GM12878 (cell line): ENCODE data around the gene CYSTM1. TPM values are rescaled to one million over a fixed set of nuclear protein-coding genes. Genes with fewer than 3 reads are reported as not detected.

ENCODE experiments used
- ATAC-seq: fragments of 200-7000 bp; cut with Tn5 transposase; 3 replicates; pipeline ENCODE4 v1.9.1; 2020; ENCODE audit warnings: mild to moderate bottlenecking, moderate library complexity
- BruUV-seq: library from RNA; stranded (reverse); fragments of 400-500 nt; replicated peaks from 2 replicates; lab custom pipeline; 2021; lab: Mats Ljungman, UMichigan
- CTCF ChIA-PET: fragments of 300-600 bp; sonication (Branson Sonifier 250); formaldehyde crosslinking; extraction: SDS; loops from one replicate; lab custom pipeline; 2021; ENCODE audit warnings: inconsistent platforms; lab: Yijun Ruan, JAX
- POLR2A ChIA-PET: fragments of 350-600 bp; formaldehyde crosslinking; extraction: SDS; loops from one replicate; lab custom pipeline; 2021; ENCODE audit warnings: inconsistent platforms; lab: Charles Lee
- RAD21 ChIA-PET: fragments of 300-600 bp; sonication (Branson Sonifier 250); formaldehyde crosslinking; loops from one replicate; lab custom pipeline; 2023; ENCODE audit warnings: antibody characterized with exemption; ENCODE audit not compliant: unreplicated experiment; lab: Charles Lee
- SMC1A ChIA-PET: fragments of 300-600 bp; sonication (Branson Sonifier 250); formaldehyde crosslinking; loops from one replicate; lab custom pipeline; 2023; ENCODE audit not compliant: unreplicated experiment, uncharacterized antibody; lab: Charles Lee
- DNase-seq: peaks from one replicate; pipeline ENCODE4 v3.0.0-alpha.2; 2011; ENCODE audit warnings: low read depth, low spot score
- FAIRE-seq: peaks from 3 replicates; lab custom pipeline; 2011; peaks lifted over from hg19 to GRCh38; lab: Jason Lieb, UNC
- H2AFZ ChIP-seq: 2 replicates; pipeline ENCODE4 v1.6.0; 2011; ENCODE audit warnings: low read depth, low read length, control low read depth; ENCODE audit not compliant: control insufficient read depth
- H3K27ac ChIP-seq: 2 replicates; pipeline ENCODE4 v1.5.1; 2011; ENCODE audit warnings: control low read depth; ENCODE audit not compliant: control insufficient read depth, insufficient read depth
- H3K27me3 ChIP-seq, 2 experiments: replicated peaks in 1 of 2; 2 replicates each; pipeline versions ENCODE4 v1.6.0 to v1.6.1; 2011; ENCODE audit warnings: low read length in 1 of 2; ENCODE audit not compliant: control insufficient read depth in 2 of 2, insufficient read depth in 2 of 2
- H3K36me3 ChIP-seq, 2 experiments: 2 replicates each; pipeline ENCODE4 v1.5.1; 2011; ENCODE audit warnings: low read length in 1 of 2; ENCODE audit not compliant: control insufficient read depth in 2 of 2, insufficient read depth in 2 of 2
- H3K4me1 ChIP-seq: 2 replicates; pipeline ENCODE4 v1.6.1; 2011; ENCODE audit warnings: mild to moderate bottlenecking, low read length, moderate library complexity, mixed read lengths; ENCODE audit not compliant: control insufficient read depth, insufficient read depth
- H3K4me2 ChIP-seq: 2 replicates; pipeline ENCODE4 v1.6.0; 2011; ENCODE audit warnings: control low read depth; ENCODE audit not compliant: control insufficient read depth, insufficient read depth
- H3K4me3 ChIP-seq: fragments of 200-600 bp; sonication (generic); 2 replicates; pipeline ENCODE4 v1.5.1; 2016
- H3K79me2 ChIP-seq: 2 replicates; pipeline ENCODE4 v1.6.0; 2011; ENCODE audit warnings: low read length; ENCODE audit not compliant: control insufficient read depth, insufficient read depth
- H3K9ac ChIP-seq: 2 replicates; pipeline ENCODE4 v1.8.0; 2011; ENCODE audit warnings: low read length, control low read depth, mixed read lengths; ENCODE audit not compliant: control insufficient read depth, insufficient read depth
- H3K9me3 ChIP-seq: replicated peaks from 3 replicates; pipeline ENCODE4 v1.5.1; 2011; ENCODE audit warnings: mild to moderate bottlenecking, low read length; ENCODE audit not compliant: control insufficient read depth, insufficient read depth
- H4K20me1 ChIP-seq: 2 replicates; pipeline ENCODE4 v1.6.0; 2011; ENCODE audit not compliant: control insufficient read depth, insufficient read depth
- BHLHE40 ChIP-seq, 2 experiments: fragments of 450-650 bp in 1 of 2; IDR thresholded peaks; 2 replicates each; pipeline ENCODE4 v1.6.1; 2011 to 2017; ENCODE audit warnings: low read depth in 2 of 2, borderline replicate concordance in 1 of 2, improper control_type of control experiment in 1 of 2, low read length in 1 of 2, mild to moderate bottlenecking in 1 of 2
- CBFB ChIP-seq: IDR thresholded peaks from 2 replicates; pipeline ENCODE4 v1.6.1; 2016; ENCODE audit warnings: antibody characterized with exemption, low read depth
- ETV6 ChIP-seq, 2 experiments: fragments of 450-650 bp in 1 of 2; IDR thresholded peaks in 1 of 2; conservative IDR thresholded peaks in 1 of 2; 2 replicates each; pipeline ENCODE4 v1.6.1; 2014; ENCODE audit warnings: antibody characterized with exemption in 1 of 2, borderline replicate concordance in 1 of 2, low read depth in 1 of 2, mild to moderate bottlenecking in 1 of 2, moderate library complexity in 1 of 2
- FOXM1 ChIP-seq: IDR thresholded peaks from 2 replicates; pipeline ENCODE4 v1.6.1; 2012; ENCODE audit warnings: low read depth, mild to moderate bottlenecking, inconsistent platforms, low read length, moderate library complexity
- HDGF ChIP-seq: fragments of 450-650 bp; IDR thresholded peaks from 2 replicates; pipeline ENCODE4 v1.6.1; 2016; ENCODE audit warnings: antibody characterized with exemption
- KLF5 ChIP-seq: fragments of 450-650 bp; IDR thresholded peaks from 2 replicates; pipeline ENCODE4 v1.6.1; 2014; ENCODE audit warnings: mild to moderate bottlenecking; ENCODE audit not compliant: partially characterized antibody
- NFXL1 ChIP-seq: fragments of 450-650 bp; IDR thresholded peaks from 2 replicates; pipeline ENCODE4 v1.6.1; 2017; ENCODE audit warnings: antibody characterized with exemption, mild to moderate bottlenecking, borderline replicate concordance
- NKRF ChIP-seq: fragments of 450-650 bp; conservative IDR thresholded peaks from 2 replicates; pipeline ENCODE4 v1.6.1; 2017; ENCODE audit warnings: mild to moderate bottlenecking, moderate library complexity
- PAX5 ChIP-seq: IDR thresholded peaks from 2 replicates; pipeline ENCODE4 v1.6.1; 2011; ENCODE audit warnings: low read depth, low read length, borderline replicate concordance
- RAD51 ChIP-seq: fragments of 450-650 bp; IDR thresholded peaks from 2 replicates; pipeline ENCODE4 v1.6.1; 2016; ENCODE audit warnings: moderate library complexity, mild to moderate bottlenecking, inconsistent platforms
- SIN3A ChIP-seq: IDR thresholded peaks from 2 replicates; pipeline ENCODE4 v1.6.1; 2012; ENCODE audit warnings: low read depth, low read length, improper control_type of control experiment
- SREBF2 ChIP-seq: IDR thresholded peaks from 2 replicates; pipeline ENCODE4 v1.6.1; 2012; ENCODE audit warnings: mild to moderate bottlenecking, low read length
- WGBS: methylation state at CpG from one replicate; pipeline ENCODE4 v1.1.6; 2016; ENCODE audit warnings: low lambda C conversion rate; ENCODE audit not compliant: insufficient replicate concordance, insufficient coverage; ENCODE audit errors: missing lambda C conversion rate; 5-methylcytosine and 5-hydroxymethylcytosine counted together
- in situ Hi-C: fragments of 300-500 bp; cut with MboI; formaldehyde crosslinking; loops from 9 replicates; pipeline ENCODE4 v1.14.3; 2018; ENCODE audit warnings: mixed read lengths
- intact Hi-C: fragments of 100-400 bp; cut with micrococcal nuclease; formaldehyde crosslinking; loops from one replicate; pipeline ENCODE4 v1.14.2; 2022; ENCODE audit not compliant: unreplicated experiment
- polyA plus RNA-seq, 11 experiments: library from polyadenylated mRNA; depleted of rRNA in 4 of 11; unstranded in 6 of 11; stranded (reverse) in 5 of 11; fragments of >200 nt; fragmentation: Nextera tagmentation in 4 of 11; fragmentation: Illumina TruSeq in 1 of 11; extraction: Ambion mirVana in 4 of 11; extraction: Trizol in 1 of 11; gene quantifications; 1 replicate in 1 of 11; 2 replicates in 10 of 11; pipeline versions ENCODE4 v1.2.1 to v1.2.3, GENCODE V29; 2011 to 2016; ENCODE audit warnings: inconsistent platforms in 2 of 11, missing spikeins in 2 of 11, low read depth in 1 of 11
- total RNA-seq, 4 experiments: library from RNA; depleted of rRNA in 3 of 4; stranded (reverse); fragments of >200 nt in 3 of 4; fragmentation: Illumina TruSeq in 1 of 4; extraction: Trizol in 1 of 4; gene quantifications; 2 replicates each; pipeline versions ENCODE4 v1.2.1 to v1.2.3, GENCODE V29; 2013 to 2021

Gene CYSTM1
- total and polyA plus RNA-seq, 10 of the 15 experiments (the other 5 are each of a cell fraction or from before 2014, with no cell fraction given): 52.7 to 261 (median 98.7) TPM

- TF ChIP-seq ETV6 (conservative IDR thresholded peaks at IDR 0.05 in 1 of 2, IDR thresholded peaks at IDR 0.05 in 1 of 2; ENCODE audit: borderline replicate concordance in 1 of 2, low read depth in 1 of 2) (no peak), NKRF (no peak), PAX5 (no peak), SREBF2 (no peak), KLF5 (no peak), FOXM1 (no peak), CBFB (no peak), BHLHE40 (IDR thresholded peaks at IDR 0.05; ENCODE audit: borderline replicate concordance in 1 of 2, low read depth in 2 of 2, low read length in 1 of 2) (no peak), SIN3A (no peak), HDGF (no peak), RAD51 (no peak), NFXL1 (no peak)
- intact Hi-C loops (no loop called here), in situ Hi-C loops (no loop called here)
- Histone ChIP-seq H4K20me1 (no peaks in the 10 kb centered on the region), H3K36me3 (no peaks in the 10 kb centered on the region; a peak in 1 of 4 replicates), H3K4me3 (no peak overlapping the region), H3K27ac (no peak overlapping the region), H3K27me3 (no peaks in the 10 kb centered on the region), H2AFZ (no peak overlapping the region), H3K9ac (no peak overlapping the region), H3K4me1 (peaks cover 29% of the 10 kb centered on the region), H3K4me2 (no peak overlapping the region), H3K79me2 (no peaks in the 10 kb centered on the region; the same call in 1 of the 2 replicates), H3K9me3 (no peaks in the 10 kb centered on the region)
- POLR2A ChIA-PET: interaction anchor here (1.0 to 1.1 kb wide), 2 partner anchors 10 to 37 kb away, joined by 3 read pairs; no protein-coding TSS in a partner anchor
- no TSS peak for BruUV-seq
- WGBS: 100% methylated on average over 1 of the region's 1 CpG
- SMC1A ChIA-PET: interaction anchor here (0.8 to 2.5 kb wide), 2 partner anchors 10 to 39 kb away, joined by 3 to 9 read pairs; no protein-coding TSS in a partner anchor
- DNase-seq (no peak), ATAC-seq (no peak), FAIRE-seq (no peak)
- CTCF ChIA-PET: interaction anchor here (1.2 to 5.3 kb wide), 3 partner anchors 10 to 134 kb away, joined by 4 to 17 read pairs (median 4); no protein-coding TSS in a partner anchor
- RAD21 ChIA-PET: no interaction called here
Measured at GRCh38 chr5:140217299-140218026, 42.5 kb downstream of the CYSTM1 start.
